ENCODE measurements around the gene ABLIM2. TPM values are rescaled to one million over a fixed set of nuclear protein-coding genes. Genes with fewer than 3 reads are reported as not detected.

ABLIM2 gene
- total RNA-seq, 2 experiments from 2014 or later = 0.76 TPM; not detected in 1

DNA sequence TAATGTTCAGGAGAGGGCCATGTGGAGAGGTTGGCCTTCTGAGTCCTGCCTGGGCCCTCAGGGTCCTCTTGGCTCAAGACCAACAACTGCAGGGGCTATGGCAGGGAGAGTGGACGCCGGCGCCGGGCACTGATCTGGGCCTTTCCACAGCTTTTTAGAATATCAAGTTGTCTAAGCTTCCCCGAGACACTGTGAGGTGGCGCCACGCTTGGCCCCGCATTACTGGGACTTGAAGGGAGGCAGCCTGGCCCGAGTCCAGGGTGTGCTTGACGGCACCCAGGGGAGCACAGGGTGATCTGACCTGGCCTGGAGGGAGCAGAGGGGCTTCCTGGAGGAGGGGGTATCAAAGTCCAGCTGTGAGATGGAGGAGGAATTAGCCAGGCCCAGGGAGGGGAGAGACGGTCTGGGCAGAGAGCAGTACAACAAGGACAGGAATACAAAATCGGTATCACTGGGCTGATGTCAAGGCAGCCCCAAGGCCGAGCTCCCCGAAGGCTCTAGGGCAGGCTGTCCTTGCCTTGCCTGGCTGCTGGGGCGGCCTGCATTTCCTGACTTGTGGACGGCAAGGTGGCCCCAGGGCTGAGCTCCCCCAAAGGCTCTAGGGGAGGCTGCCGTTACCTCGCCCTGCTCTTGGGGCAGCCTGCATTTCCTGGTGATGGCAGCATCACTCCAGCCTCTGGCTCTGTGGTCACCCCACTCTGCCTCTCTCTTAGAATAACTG, 28.1 kb downstream of the ABLIM2 start:
- ChIA-PET POLR2A (interaction anchor here (0.6 to 1.0 kb wide), 4 partner anchors 9 to 32 kb away, joined by 3 to 5 read pairs (median 3); partner anchors contain the start of gene ABLIM2), CTCF (ENCODE audit: unreplicated experiment) (interaction anchor here (0.6 to 1.0 kb wide), 2 partner anchors 9 to 47 kb away, joined by 4 to 5 read pairs; no protein-coding TSS in a partner anchor)
- no peaks in the 10 kb centered on the region for H4K20me1 ChIP-seq (ENCODE audit: insufficient read depth, low read length)
- DNase-seq (ENCODE audit: low spot score) = peak; percentile 20
- H3K36me3 ChIP-seq (ENCODE audit: insufficient read depth, low read length) = no peaks in the 10 kb centered on the region
- H3K4me3 ChIP-seq (ENCODE audit: low read depth, low read length, poor library complexity, severe bottlenecking) = no peak overlapping the region
- H3K27ac ChIP-seq (ENCODE audit: low read depth, low read length, poor library complexity, severe bottlenecking) = peak overlapping the region; percentile 67
- peak overlapping the region; percentile 48 for H3K4me2 ChIP-seq (ENCODE audit: low read length)
- H2AFZ ChIP-seq (ENCODE audit: low read length) = peak overlapping the region; percentile 62
- no peaks in the 10 kb centered on the region for H3K9me3 ChIP-seq (ENCODE audit: low read length)
- no TSS peak for BruUV-seq (replicated peaks)
- TF ChIP-seq EZH2phosphoT487 (IDR thresholded peaks at IDR 0.05; ENCODE audit: borderline replicate concordance, low read depth, low read length) = no peak
- TF ChIP-seq, protein P1, sequence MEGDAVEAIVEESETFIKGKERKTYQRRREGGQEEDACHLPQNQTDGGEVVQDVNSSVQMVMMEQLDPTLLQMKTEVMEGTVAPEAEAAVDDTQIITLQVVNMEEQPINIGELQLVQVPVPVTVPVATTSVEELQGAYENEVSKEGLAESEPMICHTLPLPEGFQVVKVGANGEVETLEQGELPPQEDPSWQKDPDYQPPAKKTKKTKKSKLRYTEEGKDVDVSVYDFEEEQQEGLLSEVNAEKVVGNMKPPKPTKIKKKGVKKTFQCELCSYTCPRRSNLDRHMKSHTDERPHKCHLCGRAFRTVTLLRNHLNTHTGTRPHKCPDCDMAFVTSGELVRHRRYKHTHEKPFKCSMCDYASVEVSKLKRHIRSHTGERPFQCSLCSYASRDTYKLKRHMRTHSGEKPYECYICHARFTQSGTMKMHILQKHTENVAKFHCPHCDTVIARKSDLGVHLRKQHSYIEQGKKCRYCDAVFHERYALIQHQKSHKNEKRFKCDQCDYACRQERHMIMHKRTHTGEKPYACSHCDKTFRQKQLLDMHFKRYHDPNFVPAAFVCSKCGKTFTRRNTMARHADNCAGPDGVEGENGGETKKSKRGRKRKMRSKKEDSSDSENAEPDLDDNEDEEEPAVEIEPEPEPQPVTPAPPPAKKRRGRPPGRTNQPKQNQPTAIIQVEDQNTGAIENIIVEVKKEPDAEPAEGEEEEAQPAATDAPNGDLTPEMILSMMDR (conservative IDR thresholded peaks at IDR 0.05; ENCODE audit: low read length) = no peak
- H3K9me2 ChIP-seq (ENCODE audit: insufficient read depth, low read length) = no peaks in the 10 kb centered on the region
- intact Hi-C loops (cut with micrococcal nuclease; ENCODE audit: unreplicated experiment) = loop anchor here (2.0 kb wide), 1 partner anchor 32 kb away; no protein-coding TSS in a partner anchor
- no peaks in the 10 kb centered on the region for H3K79me2 ChIP-seq (ENCODE audit: insufficient read depth, low read depth, low read length)
- peaks cover 21% of the 10 kb centered on the region for H3K4me1 ChIP-seq (ENCODE audit: insufficient read depth, low read length, poor library complexity, severe bottlenecking)

DNA sequence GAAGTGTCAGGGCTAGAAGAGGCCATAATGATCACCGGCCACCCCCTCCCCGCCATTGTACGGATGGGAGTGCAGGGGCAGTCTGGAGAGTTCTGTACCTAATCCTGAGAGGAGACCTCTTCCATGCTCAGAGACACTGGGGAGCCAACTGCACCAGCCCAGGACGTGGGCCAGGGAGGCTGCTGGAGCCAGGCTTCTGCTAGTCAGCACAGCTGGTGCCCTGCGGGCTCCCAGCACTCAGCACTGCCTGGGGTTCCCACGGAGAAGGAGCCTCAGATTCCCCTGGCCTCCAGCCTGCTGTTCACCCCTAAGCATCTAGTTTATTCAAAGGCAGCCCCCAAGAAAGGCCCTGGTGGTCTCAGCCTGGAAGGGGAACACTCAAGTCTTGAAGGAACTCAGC, 28.8 kb downstream of the ABLIM2 start:
- ChIA-PET CTCF (ENCODE audit: unreplicated experiment) (no interaction called here), POLR2A (no interaction called here)
- Histone ChIP-seq H4K20me1 (ENCODE audit: insufficient read depth, low read length) (no peaks in the 10 kb centered on the region), H3K9me3 (ENCODE audit: low read length) (no peaks in the 10 kb centered on the region), H2AFZ (ENCODE audit: low read length) (no peak overlapping the region), H3K79me2 (ENCODE audit: insufficient read depth, low read depth, low read length) (no peaks in the 10 kb centered on the region), H3K36me3 (ENCODE audit: insufficient read depth, low read length) (no peaks in the 10 kb centered on the region), H3K9me2 (ENCODE audit: insufficient read depth, low read length) (no peaks in the 10 kb centered on the region), H3K4me2 (ENCODE audit: low read length) (no peak overlapping the region), H3K4me1 (ENCODE audit: insufficient read depth, low read length, poor library complexity, severe bottlenecking) (peaks cover 21% of the 10 kb centered on the region), H3K4me3 (ENCODE audit: low read depth, low read length, poor library complexity, severe bottlenecking) (no peak overlapping the region), H3K27ac (ENCODE audit: low read depth, low read length, poor library complexity, severe bottlenecking) (no peak overlapping the region)
- intact Hi-C loops (cut with micrococcal nuclease; ENCODE audit: unreplicated experiment) = loop anchor here (2.0 kb wide), 1 partner anchor 33 kb away; no protein-coding TSS in a partner anchor
- no TSS peak for BruUV-seq (replicated peaks)
- no peak for DNase-seq (ENCODE audit: low spot score)
- TF ChIP-seq, protein P1 (conservative IDR thresholded peaks at IDR 0.05; ENCODE audit: low read length) = no peak
- TF ChIP-seq EZH2phosphoT487 (IDR thresholded peaks at IDR 0.05; ENCODE audit: borderline replicate concordance, low read depth, low read length) = no peak

DNA sequence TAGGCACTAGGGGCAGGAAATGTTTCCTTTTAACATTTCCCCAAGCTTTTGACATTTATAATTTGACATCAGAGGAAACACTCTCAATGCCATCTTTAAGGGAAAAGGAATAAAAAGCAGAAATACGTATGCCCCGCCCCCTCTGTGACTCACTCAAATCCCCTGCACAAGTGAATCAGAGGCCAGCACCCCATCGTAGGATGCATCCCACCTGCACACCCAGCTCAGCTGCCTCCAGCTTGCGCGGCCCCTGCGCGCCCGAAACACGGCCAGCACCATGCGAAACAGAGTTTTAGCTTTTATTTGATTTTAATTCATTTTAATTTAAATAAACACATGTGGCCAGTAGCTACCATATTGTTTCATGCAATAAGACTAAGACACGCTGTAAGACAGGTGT, 29.5 kb downstream of the ABLIM2 start:
- no TSS peak for BruUV-seq (replicated peaks)
- ChIA-PET POLR2A (no interaction called here), CTCF (ENCODE audit: unreplicated experiment) (no interaction called here)
- Histone ChIP-seq H3K9me3 (ENCODE audit: low read length) (no peaks in the 10 kb centered on the region), H2AFZ (ENCODE audit: low read length) (no peak overlapping the region), H3K4me2 (ENCODE audit: low read length) (no peak overlapping the region), H4K20me1 (ENCODE audit: insufficient read depth, low read length) (no peaks in the 10 kb centered on the region), H3K4me3 (ENCODE audit: low read depth, low read length, poor library complexity, severe bottlenecking) (no peak overlapping the region), H3K79me2 (ENCODE audit: insufficient read depth, low read depth, low read length) (no peaks in the 10 kb centered on the region), H3K4me1 (ENCODE audit: insufficient read depth, low read length, poor library complexity, severe bottlenecking) (peaks cover 21% of the 10 kb centered on the region), H3K36me3 (ENCODE audit: insufficient read depth, low read length) (no peaks in the 10 kb centered on the region), H3K27ac (ENCODE audit: low read depth, low read length, poor library complexity, severe bottlenecking) (no peak overlapping the region), H3K9me2 (ENCODE audit: insufficient read depth, low read length) (no peaks in the 10 kb centered on the region)
- intact Hi-C loops (cut with micrococcal nuclease; ENCODE audit: unreplicated experiment) = no loop called here
- no peak for DNase-seq (ENCODE audit: low spot score)
- TF ChIP-seq, protein P1 (conservative IDR thresholded peaks at IDR 0.05; ENCODE audit: low read length) = no peak
- no peak for TF ChIP-seq EZH2phosphoT487 (IDR thresholded peaks at IDR 0.05; ENCODE audit: borderline replicate concordance, low read depth, low read length)
